Right renal cortex interstitium (tissue), 3 donors: ENCODE measurements around the gene EXOC1L. TPM values are rescaled to one million over a fixed set of nuclear protein-coding genes. Genes with fewer than 3 reads are reported as not detected.
A peak's percentile ranks its signal among the peaks of the same experiment; 100 is the strongest.
"Not testable (repeated sequence)": the region's sequence is repeated elsewhere in the genome, so short reads cannot be mapped to it uniquely, and the experiment has no call there.

Experiments
- DNase-seq, 3 donors: peaks; one replicate each; pipeline ENCODE4 v3.0.0-alpha.2; 2013; ENCODE audit warnings: low read depth in 3 of 3, low spot score in 2 of 3
- polyA plus RNA-seq, 3 donors: library from polyadenylated mRNA; unstranded; fragments of 120-200 nt; gene quantifications; one replicate each; pipeline ENCODE4 v1.2.1, GENCODE V29; 2013; ENCODE audit not compliant: insufficient read length in 3 of 3

EXOC1L gene
- polyA plus RNA-seq, 3 donors = not detected

- no peak for DNase-seq
These were observed 18.3 kb downstream of the EXOC1L start for GRCh38 chr4:55837903-55838302.

DNA sequence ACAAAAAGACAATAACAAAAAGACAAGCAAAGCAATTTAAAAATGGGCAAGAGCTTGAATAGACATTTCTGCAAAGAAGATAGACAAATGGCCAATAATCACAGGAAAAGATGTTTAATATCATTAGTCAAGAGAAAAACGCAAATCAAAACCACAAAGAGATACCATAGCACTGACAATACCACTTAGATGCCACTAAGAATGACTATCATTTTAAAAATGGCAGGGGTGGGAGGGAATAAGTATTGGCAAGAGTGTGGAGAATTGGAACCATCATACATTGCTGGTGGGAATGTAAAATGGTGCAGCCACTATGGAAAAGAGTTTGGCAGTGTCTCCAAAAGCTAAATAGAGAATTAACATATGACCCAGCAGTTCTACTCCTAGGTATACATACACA is 18.8 kb downstream of the EXOC1L start:
- no peak for DNase-seq

GRCh38 chr4:55838952-55839351 is 19.4 kb downstream of the EXOC1L start:
- no peak for DNase-seq

DNA sequence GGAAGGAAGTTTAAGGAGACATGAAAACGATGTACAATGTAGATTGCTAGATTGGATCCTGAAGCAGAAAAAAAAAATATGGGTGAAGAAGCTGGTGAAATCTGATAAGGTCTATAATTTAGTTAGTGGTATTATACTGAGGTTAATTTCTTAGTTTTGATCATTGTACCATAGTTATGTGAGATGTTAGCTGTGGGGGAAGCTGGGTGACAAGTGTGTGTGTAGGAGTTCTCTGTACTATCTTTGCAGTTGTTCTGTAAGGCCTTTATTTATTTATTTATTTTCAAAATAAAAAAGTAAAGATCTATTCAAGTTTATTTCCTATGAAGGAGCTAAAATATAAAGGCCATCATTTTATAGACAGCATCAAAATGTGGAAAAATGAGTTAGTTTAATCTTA is 21.4 kb downstream of the EXOC1L start:
- no peak for DNase-seq

GRCh38 chr4:55841373-55842239 is 22.0 kb downstream of the EXOC1L start:
- not testable (repeated sequence) for DNase-seq

- not testable (repeated sequence) for DNase-seq
These were observed 22.7 kb downstream of the EXOC1L start for GRCh38 chr4:55842312-55842711.

GRCh38 chr4:55849724-55850123 is 30.1 kb downstream of the EXOC1L start:
- DNase-seq = no peak

GRCh38 chr4:55851885-55852284 is 32.3 kb downstream of the EXOC1L start:
- no peak for DNase-seq

GRCh38 chr4:55853484-55854046 is 34.0 kb downstream of the EXOC1L start, which contains the start of gene EXOC1:
EXOC1 (plus strand) TSS chr4:55853648; CDS start chr4:55858324, 4,676 bp downstream.
- peak; percentile 78 to 92 (median 90) for DNase-seq

DNA sequence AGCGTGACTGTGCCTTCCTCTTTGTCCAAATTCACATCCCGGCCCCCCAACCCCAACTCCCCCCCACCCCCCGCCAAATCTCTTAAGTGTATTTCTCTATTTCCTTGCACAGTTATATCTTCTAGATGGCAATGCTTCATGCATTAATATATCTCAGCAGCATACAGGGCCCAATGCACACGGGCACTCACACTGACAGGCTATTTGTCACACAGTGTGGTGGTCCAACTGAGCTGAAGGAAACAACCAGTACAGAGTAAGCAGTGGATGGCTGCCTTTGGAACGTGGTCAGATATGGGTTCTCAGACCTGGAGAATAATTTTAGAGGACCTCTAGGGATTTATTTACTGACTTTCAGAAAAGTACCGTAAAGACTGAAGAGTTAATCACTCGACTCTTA is 34.5 kb downstream of the EXOC1L start:
- DNase-seq = no peak

DNA sequence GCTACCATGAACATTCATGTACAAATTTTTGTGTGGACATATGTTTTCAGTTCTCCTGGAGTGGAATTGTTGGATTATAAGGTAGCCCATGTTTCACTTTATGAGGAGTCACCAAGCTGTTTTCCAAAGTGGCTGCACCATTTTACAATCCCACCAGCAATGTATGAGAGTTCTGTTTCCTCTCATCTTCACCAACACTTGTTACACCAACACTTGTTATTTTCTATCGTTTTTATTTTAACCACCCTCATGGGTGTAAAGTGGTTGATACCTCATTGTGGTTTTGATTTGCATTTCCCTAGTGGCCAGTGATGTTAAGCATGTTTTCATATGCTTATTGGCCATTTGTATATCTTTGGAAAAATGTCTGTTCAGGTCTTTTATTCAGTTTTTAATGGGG is 38.0 kb downstream of the EXOC1L start:
- no peak for DNase-seq

DNA sequence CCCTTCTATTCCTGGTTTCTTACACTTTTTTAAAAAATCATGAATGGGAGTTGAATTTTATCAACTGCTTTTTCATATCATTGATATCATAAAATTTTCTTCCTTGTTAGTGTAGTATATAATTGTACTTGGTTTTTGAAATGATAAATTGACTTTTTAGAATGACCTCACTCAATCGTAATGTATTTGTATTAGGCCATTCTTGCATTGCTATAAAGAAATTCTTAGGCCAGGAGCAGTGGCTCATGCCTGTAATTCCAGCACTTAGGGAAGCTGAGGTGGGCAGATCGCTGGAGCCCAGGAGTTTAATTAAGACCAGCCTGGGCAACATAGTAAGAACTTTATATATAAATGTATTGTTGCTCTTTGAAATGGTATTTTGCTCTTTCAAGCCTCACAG is 40.1 kb downstream of the EXOC1L start:
- DNase-seq = no peak

DNA sequence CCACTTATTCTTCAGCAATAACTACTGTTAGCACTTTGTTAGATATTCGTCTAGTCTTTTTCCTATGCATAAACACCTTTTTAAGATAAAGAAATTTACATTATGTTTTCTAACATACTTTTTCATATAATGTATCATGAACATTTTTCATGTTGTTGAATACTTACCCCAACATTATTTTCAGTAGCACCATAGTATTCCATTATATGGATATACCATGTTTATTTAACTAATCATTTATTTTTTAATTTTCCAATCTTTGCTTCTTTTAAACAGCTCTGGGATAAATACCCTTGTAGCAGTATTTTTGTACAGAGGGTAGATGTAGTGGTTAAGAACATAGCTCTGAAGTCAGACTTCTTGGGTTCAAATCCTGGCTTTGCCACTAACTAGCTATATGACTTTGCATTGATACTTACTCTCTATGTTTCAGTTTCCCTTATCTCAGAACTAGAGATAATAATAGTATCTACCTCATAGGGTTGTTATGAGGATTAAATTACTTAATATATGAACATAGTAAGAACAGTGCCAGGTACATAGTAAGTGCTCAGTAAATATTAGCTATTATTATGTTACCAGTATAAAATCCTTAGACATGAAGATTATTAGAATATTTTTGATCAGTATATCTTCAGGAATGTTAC is 45.1 kb downstream of the EXOC1L start:
- DNase-seq = no peak

DNA sequence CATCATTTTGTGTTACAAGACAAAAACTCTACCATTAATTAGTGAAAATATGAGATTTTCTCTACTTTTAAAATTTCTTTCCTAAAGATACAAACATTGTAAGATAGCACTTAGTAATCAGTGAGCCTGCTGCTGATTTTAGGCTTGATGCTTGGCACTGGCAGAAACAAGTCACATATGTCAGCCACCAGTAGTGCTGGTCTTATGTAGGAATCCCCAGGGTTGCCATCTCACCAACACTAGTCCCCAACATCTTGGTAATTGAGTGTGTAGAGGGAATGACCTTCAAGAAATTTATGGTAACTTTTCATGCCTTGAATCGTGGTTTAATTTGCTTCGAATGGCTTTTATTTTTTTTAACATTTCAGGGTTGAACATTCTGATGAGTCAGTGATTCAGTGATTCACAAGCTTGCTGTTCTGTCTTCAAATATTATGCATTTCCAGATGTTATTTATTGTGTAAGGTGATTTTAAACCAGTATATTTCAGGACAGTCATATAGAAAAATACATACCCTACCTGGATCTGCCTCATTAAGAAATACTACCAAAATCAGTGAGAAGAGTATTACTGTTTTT is 45.7 kb downstream of the EXOC1L start:
- DNase-seq = no peak

DNA sequence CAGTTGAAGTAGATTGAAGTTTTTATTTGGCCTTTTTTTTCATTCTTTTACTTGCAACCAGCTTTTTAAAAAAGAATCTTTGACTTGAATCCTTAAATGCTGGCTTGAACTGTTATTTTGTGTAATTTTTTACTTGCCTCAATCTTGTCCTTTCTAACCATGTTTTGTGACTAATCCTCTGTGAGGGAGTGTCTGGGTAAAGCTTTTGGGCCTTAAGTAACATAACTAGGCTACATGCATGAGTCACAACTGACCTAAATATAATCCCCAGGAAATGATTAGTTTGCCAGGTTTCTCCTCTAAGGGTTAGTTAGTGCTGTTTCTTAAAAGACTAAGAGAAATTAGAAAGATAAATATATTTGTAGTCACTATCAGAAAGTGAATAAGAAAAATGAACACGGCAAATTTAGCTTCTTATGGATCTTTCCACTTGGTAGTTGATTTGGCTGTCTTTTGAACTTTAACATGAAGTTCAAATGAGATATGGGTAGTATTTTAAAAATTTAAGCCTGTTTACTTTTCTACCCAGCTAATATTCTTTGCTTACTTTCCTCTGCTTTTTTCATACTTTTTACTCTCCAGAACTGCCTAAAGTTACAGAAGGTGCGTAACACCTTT is 46.8 kb downstream of the EXOC1L start:
- DNase-seq = no peak

DNA sequence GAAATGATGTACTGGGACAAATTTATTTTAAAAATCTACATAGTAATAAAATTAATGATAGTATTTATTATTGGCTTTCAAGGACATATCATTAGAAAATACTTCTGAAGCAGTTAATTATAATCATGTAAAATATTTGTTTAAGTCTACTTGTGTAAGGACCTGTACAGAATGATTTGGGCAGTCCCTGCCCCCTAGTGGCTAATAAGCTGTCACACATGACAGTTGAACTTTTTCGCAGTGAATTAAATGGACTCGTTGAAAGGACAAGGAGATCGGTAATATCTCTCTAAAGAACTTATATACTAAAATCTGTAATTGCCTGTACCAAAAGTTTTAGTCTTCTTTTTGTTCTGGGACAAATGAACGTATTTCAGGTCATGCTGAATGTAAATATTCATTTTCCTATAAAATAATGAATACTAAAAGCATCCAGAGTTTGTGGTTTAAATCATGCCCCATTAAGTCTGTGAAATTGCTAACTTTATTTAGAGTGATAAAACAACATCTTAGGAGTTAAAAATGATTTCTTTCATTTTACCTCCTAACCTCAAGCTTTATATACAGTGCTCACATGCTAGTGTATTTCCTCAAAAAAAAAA is 47.5 kb downstream of the EXOC1L start:
- peak in 1 of 3 donors; percentile 29 for DNase-seq

DNA sequence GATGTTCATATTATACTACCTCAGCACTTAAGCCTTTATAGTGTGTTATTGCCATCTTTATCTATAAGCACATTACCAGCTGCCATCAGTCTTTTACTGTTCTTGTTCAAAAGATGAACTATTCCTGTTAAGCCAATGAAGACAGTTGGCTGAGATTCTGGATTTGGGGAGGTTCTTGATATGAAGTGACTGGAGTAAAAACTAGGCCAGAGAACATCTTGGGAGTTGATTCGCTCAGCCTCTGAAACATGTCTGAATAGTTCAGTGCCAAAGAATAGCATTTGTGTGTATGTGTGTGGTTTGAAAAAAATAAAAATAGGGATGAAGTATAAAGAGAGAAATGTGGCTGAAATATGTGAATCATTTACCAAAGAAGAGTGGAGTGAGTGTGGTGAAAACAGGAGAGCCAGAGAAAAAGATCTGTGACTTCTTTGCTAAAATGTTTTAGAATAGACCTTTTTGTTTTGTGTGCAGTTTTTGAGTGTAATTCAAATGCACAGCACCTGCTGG is 49.0 kb downstream of the EXOC1L start:
- DNase-seq = no peak

DNA sequence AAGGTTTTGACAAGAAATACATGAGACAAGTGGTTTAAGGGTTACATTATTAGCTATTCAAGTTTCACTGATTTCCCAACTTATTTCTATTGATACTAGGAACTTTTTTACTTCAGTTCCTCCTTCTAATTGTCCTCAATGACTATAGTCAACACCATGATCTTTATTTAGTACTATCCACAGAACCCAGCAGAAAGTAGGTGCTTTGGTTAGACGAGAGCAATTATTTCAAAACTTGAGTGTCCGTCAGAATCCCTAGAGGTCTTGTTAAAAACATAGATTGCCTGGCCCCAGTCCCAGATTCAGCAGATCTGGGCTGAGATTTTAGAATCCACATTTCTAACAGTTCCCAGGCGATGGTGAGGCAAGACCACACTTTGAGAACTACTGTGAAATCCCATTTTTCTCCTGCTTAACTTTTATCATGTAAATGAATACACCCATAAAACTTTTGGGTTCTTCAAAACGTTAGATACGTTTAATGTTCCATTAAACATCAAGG is 51.8 kb downstream of the EXOC1L start:
- DNase-seq = no peak

- no peak for DNase-seq
These were observed 55.2 kb downstream of the EXOC1L start for GRCh38 chr4:55874831-55875230.

GRCh38 chr4:55876387-55876786 is 56.8 kb downstream of the EXOC1L start:
- DNase-seq = no peak
